NCI-H748 (cell line): Measurements from ENCODE around the gene KCTD2.
"Not testable (repeated sequence)": the region's sequence is repeated elsewhere in the genome, so short reads cannot be mapped to it uniquely, and the experiment has no call there.

Experiments used
- DNase-seq: peaks from one replicate; lab custom pipeline; 2025; ENCODE audit not compliant: unreplicated experiment; lab: John Stamatoyannopoulos, UW

Gene KCTD2

GRCh38 chr17:75019710-75020109, 27.3 kb upstream of the KCTD2 start:
- DNase-seq = no peak

GRCh38 chr17:75020331-75021110, 26.5 kb upstream of the KCTD2 start:
- no peak for DNase-seq

- DNase-seq = no peak
These were observed 22.2 kb upstream of the KCTD2 start for GRCh38 chr17:75024686-75025397.

GRCh38 chr17:75025398-75025734, 21.7 kb upstream of the KCTD2 start:
- not testable (repeated sequence) for DNase-seq

- DNase-seq = not testable (repeated sequence)
These were observed 20.4 kb upstream of the KCTD2 start for GRCh38 chr17:75026650-75027049.

- DNase-seq = no peak
These were observed 16.9 kb upstream of the KCTD2 start for GRCh38 chr17:75030161-75030560.

GRCh38 chr17:75031972-75032719, 14.9 kb upstream of the KCTD2 start:
- peak; percentile 87 for DNase-seq

GRCh38 chr17:75032720-75033280, 14.2 kb upstream of the KCTD2 start:
- peak; percentile 29 for DNase-seq

- peak; percentile 89 for DNase-seq
These were observed 13.4 kb upstream of the KCTD2 start for GRCh38 chr17:75033346-75034235.

- peak; percentile 91 for DNase-seq
These were observed 12.7 kb upstream of the KCTD2 start for GRCh38 chr17:75034236-75034908.

GRCh38 chr17:75036643-75037268, 10.3 kb upstream of the KCTD2 start:
- DNase-seq = peak; percentile 78

GRCh38 chr17:75039238-75039637, 7.8 kb upstream of the KCTD2 start:
- no peak for DNase-seq

- no peak for DNase-seq
These were observed 5.3 kb upstream of the KCTD2 start for GRCh38 chr17:75041656-75042280.

- DNase-seq = not testable (repeated sequence)
These were observed 3.2 kb upstream of the KCTD2 start for GRCh38 chr17:75043789-75044188.

- no peak for DNase-seq
These were observed 2.3 kb upstream of the KCTD2 start for GRCh38 chr17:75044716-75045115.

- not testable (repeated sequence) for DNase-seq
These were observed 1.0 kb upstream of the KCTD2 start for GRCh38 chr17:75045946-75046406.

- DNase-seq = peak; percentile 18
These were observed 523 bp downstream of the KCTD2 start for GRCh38 chr17:75047398-75048098.

GRCh38 chr17:75048249-75048878, 1.3 kb downstream of the KCTD2 start:
- DNase-seq = no peak
